ENCODE data around the gene CTNNBIP1.

CTNNBIP1 gene

DNA sequence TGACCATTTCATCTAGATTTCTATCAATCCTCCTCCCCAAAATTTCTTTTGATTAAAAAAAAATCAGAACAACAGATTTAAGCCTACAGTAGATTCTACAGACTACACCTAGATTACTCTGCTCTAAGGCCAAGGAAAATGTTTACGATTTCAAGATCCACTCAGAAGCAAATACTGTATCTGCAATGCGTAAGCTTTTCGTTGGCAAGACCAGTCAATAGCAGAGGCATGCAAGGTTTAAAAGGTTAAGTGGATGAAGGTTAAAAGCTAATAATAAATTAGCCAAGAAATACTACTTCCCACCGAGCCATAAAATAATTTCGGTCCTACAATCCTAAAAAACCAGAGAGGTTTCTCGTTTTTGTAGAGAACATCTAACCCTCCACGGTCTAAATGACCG lies 87.6 kb downstream of the CTNNBIP1 start:
- no peak for TF ChIP-seq ZFP30 (CRISPR knock-in tag; IDR thresholded peaks at IDR 0.05)
- TF ChIP-seq CSDC2 (CRISPR knock-in tag; IDR thresholded peaks at IDR 0.05), result no peak
- no peak for TF ChIP-seq ZNF70 (CRISPR knock-in tag; IDR thresholded peaks at IDR 0.05)
- no peak for TF ChIP-seq ISL1 (CRISPR knock-in tag; IDR thresholded peaks at IDR 0.05)
- no peak for TF ChIP-seq ZC3H10 (CRISPR knock-in tag; IDR thresholded peaks at IDR 0.05)
- no peak for TF ChIP-seq RARB (CRISPR knock-in tag; IDR thresholded peaks at IDR 0.05)
- TF ChIP-seq, protein P1, sequence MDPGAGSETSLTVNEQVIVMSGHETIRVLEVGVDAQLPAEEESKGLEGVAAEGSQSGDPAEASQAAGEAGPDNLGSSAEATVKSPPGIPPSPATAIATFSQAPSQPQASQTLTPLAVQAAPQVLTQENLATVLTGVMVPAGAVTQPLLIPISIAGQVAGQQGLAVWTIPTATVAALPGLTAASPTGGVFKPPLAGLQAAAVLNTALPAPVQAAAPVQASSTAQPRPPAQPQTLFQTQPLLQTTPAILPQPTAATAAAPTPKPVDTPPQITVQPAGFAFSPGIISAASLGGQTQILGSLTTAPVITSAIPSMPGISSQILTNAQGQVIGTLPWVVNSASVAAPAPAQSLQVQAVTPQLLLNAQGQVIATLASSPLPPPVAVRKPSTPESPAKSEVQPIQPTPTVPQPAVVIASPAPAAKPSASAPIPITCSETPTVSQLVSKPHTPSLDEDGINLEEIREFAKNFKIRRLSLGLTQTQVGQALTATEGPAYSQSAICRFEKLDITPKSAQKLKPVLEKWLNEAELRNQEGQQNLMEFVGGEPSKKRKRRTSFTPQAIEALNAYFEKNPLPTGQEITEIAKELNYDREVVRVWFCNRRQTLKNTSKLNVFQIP (CRISPR knock-in tag; IDR thresholded peaks at IDR 0.05; ENCODE audit: borderline replicate concordance, low read depth), result no peak
- no peak for TF ChIP-seq BACH2 (CRISPR knock-in tag; IDR thresholded peaks at IDR 0.05; ENCODE audit: borderline replicate concordance)
- TF ChIP-seq, protein P2, sequence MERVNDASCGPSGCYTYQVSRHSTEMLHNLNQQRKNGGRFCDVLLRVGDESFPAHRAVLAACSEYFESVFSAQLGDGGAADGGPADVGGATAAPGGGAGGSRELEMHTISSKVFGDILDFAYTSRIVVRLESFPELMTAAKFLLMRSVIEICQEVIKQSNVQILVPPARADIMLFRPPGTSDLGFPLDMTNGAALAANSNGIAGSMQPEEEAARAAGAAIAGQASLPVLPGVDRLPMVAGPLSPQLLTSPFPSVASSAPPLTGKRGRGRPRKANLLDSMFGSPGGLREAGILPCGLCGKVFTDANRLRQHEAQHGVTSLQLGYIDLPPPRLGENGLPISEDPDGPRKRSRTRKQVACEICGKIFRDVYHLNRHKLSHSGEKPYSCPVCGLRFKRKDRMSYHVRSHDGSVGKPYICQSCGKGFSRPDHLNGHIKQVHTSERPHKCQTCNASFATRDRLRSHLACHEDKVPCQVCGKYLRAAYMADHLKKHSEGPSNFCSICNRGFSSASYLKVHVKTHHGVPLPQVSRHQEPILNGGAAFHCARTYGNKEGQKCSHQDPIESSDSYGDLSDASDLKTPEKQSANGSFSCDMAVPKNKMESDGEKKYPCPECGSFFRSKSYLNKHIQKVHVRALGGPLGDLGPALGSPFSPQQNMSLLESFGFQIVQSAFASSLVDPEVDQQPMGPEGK (CRISPR knock-in tag; IDR thresholded peaks at IDR 0.05; ENCODE audit: borderline replicate concordance), result no peak
- no peak for TF ChIP-seq OSR1 (CRISPR knock-in tag; IDR thresholded peaks at IDR 0.05)
- TF ChIP-seq TCF4 (CRISPR knock-in tag; IDR thresholded peaks at IDR 0.05; ENCODE audit: borderline replicate concordance), result no peak
- TF ChIP-seq TOX (CRISPR knock-in tag; IDR thresholded peaks at IDR 0.05; ENCODE audit: borderline replicate concordance), result no peak
- no peak for TF ChIP-seq ESRRG (CRISPR knock-in tag; IDR thresholded peaks at IDR 0.05)
- no peak for TF ChIP-seq ARNTL (CRISPR knock-in tag; IDR thresholded peaks at IDR 0.05; ENCODE audit: borderline replicate concordance, low read depth)
- TF ChIP-seq, protein P3, sequence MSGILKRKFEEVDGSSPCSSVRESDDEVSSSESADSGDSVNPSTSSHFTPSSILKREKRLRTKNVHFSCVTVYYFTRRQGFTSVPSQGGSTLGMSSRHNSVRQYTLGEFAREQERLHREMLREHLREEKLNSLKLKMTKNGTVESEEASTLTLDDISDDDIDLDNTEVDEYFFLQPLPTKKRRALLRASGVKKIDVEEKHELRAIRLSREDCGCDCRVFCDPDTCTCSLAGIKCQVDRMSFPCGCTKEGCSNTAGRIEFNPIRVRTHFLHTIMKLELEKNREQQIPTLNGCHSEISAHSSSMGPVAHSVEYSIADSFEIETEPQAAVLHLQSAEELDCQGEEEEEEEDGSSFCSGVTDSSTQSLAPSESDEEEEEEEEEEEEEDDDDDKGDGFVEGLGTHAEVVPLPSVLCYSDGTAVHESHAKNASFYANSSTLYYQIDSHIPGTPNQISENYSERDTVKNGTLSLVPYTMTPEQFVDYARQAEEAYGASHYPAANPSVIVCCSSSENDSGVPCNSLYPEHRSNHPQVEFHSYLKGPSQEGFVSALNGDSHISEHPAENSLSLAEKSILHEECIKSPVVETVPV (CRISPR knock-in tag; IDR thresholded peaks at IDR 0.05), result no peak
- 0 out of 3 replicates have a peak, but pooled peaks have one; percentile 14 for ATAC-seq

DNA sequence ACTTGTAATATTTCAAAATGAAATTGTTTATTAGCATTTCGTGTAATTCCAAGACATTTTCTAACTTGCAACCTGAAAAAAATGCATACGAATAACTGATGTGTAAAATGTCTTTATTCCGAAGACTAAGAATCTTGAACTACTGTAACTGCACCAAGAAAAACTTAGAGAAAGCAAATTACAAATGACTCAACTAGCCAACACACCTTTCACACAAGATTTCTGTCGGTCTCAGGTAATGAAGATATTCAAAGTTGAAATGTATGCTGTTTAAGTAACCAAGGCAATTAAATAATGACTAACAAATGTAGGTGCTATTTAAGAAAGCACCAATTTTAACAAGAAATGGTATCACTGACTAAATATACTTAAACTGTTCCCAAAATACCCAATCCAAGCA lies 88.4 kb downstream of the CTNNBIP1 start:
- no peak for ATAC-seq
- TF ChIP-seq ZFP30 (CRISPR knock-in tag; IDR thresholded peaks at IDR 0.05) (no peak), ARNTL (CRISPR knock-in tag; IDR thresholded peaks at IDR 0.05; ENCODE audit: borderline replicate concordance, low read depth) (no peak), CSDC2 (CRISPR knock-in tag; IDR thresholded peaks at IDR 0.05) (no peak), ZNF565 (CRISPR knock-in tag; conservative IDR thresholded peaks at IDR 0.05; ENCODE audit: low read depth) (no peak), ZNF70 (CRISPR knock-in tag; IDR thresholded peaks at IDR 0.05) (no peak), RARB (CRISPR knock-in tag; IDR thresholded peaks at IDR 0.05) (no peak), ISL1 (CRISPR knock-in tag; IDR thresholded peaks at IDR 0.05) (no peak), ZC3H10 (CRISPR knock-in tag; IDR thresholded peaks at IDR 0.05) (no peak), OSR1 (CRISPR knock-in tag; IDR thresholded peaks at IDR 0.05) (no peak), ZNF8 (CRISPR knock-in tag; IDR thresholded peaks at IDR 0.05) (no peak), TCF4 (CRISPR knock-in tag; IDR thresholded peaks at IDR 0.05; ENCODE audit: borderline replicate concordance) (no peak)
- TF ChIP-seq, protein P4, sequence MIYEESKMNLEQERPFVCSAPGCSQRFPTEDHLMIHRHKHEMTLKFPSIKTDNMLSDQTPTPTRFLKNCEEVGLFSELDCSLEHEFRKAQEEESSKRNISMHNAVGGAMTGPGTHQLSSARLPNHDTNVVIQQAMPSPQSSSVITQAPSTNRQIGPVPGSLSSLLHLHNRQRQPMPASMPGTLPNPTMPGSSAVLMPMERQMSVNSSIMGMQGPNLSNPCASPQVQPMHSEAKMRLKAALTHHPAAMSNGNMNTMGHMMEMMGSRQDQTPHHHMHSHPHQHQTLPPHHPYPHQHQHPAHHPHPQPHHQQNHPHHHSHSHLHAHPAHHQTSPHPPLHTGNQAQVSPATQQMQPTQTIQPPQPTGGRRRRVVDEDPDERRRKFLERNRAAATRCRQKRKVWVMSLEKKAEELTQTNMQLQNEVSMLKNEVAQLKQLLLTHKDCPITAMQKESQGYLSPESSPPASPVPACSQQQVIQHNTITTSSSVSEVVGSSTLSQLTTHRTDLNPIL (CRISPR knock-in tag; IDR thresholded peaks at IDR 0.05; ENCODE audit: low read depth), result no peak
- TF ChIP-seq, protein P5, sequence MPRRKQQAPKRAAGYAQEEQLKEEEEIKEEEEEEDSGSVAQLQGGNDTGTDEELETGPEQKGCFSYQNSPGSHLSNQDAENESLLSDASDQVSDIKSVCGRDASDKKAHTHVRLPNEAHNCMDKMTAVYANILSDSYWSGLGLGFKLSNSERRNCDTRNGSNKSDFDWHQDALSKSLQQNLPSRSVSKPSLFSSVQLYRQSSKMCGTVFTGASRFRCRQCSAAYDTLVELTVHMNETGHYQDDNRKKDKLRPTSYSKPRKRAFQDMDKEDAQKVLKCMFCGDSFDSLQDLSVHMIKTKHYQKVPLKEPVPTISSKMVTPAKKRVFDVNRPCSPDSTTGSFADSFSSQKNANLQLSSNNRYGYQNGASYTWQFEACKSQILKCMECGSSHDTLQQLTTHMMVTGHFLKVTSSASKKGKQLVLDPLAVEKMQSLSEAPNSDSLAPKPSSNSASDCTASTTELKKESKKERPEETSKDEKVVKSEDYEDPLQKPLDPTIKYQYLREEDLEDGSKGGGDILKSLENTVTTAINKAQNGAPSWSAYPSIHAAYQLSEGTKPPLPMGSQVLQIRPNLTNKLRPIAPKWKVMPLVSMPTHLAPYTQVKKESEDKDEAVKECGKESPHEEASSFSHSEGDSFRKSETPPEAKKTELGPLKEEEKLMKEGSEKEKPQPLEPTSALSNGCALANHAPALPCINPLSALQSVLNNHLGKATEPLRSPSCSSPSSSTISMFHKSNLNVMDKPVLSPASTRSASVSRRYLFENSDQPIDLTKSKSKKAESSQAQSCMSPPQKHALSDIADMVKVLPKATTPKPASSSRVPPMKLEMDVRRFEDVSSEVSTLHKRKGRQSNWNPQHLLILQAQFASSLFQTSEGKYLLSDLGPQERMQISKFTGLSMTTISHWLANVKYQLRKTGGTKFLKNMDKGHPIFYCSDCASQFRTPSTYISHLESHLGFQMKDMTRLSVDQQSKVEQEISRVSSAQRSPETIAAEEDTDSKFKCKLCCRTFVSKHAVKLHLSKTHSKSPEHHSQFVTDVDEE (CRISPR knock-in tag; IDR thresholded peaks at IDR 0.05), result no peak
- TF ChIP-seq, protein P3 (CRISPR knock-in tag; IDR thresholded peaks at IDR 0.05), result no peak
